Trophoblast cell (in vitro differentiated cells and primary cell): ENCODE data around the gene TOR2A.

ENCODE experiments used
- DNase-seq, 2 donors: peaks; one replicate each; pipeline ENCODE4 v3.0.0-alpha.2; 2016
- H2AFZ ChIP-seq: 2 replicates; pipeline ENCODE4 v1.6.1; 2013; ENCODE audit warnings: low read length, moderate library complexity, mild to moderate bottlenecking; ENCODE audit not compliant: insufficient read depth, poor library complexity
- H2AK5ac ChIP-seq: 2 replicates; pipeline ENCODE4 v1.6.1; 2013; ENCODE audit warnings: mild to moderate bottlenecking, low read length
- H2BK120ac ChIP-seq: 2 replicates; pipeline ENCODE4 v1.6.1; 2013; ENCODE audit warnings: low read length, mild to moderate bottlenecking, moderate library complexity; ENCODE audit not compliant: insufficient read depth, poor library complexity
- H2BK12ac ChIP-seq: 2 replicates; pipeline ENCODE4 v1.6.1; 2013; ENCODE audit warnings: mild to moderate bottlenecking, low read length, moderate library complexity
- H2BK5ac ChIP-seq: 2 replicates; pipeline ENCODE4 v1.6.1; 2013; ENCODE audit warnings: low read length, low read depth, moderate library complexity, mild to moderate bottlenecking; ENCODE audit not compliant: poor library complexity
- H3K14ac ChIP-seq: 2 replicates; pipeline ENCODE4 v1.6.1; 2013; ENCODE audit warnings: mild to moderate bottlenecking, low read length
- H3K18ac ChIP-seq: 2 replicates; pipeline ENCODE4 v1.6.1; 2013; ENCODE audit warnings: mild to moderate bottlenecking, low read length
- H3K23ac ChIP-seq: 2 replicates; pipeline ENCODE4 v1.6.1; 2013; ENCODE audit warnings: low read length
- H3K27ac ChIP-seq: 2 replicates; pipeline ENCODE4 v1.5.1; 2013; ENCODE audit warnings: low read depth, mild to moderate bottlenecking, inconsistent platforms, low read length, moderate library complexity
- H3K27me3 ChIP-seq: 2 replicates; pipeline ENCODE4 v1.6.1; 2013; ENCODE audit warnings: inconsistent platforms, mild to moderate bottlenecking, low read length, moderate library complexity; ENCODE audit not compliant: insufficient read depth
- H3K36me3 ChIP-seq, 2 experiments: 1 replicate in 1 of 2; 2 replicates in 1 of 2; pipeline ENCODE4 v1.6.1; 2013; ENCODE audit warnings: low read length in 2 of 2, mild to moderate bottlenecking in 2 of 2, moderate library complexity in 1 of 2; ENCODE audit not compliant: insufficient read depth in 2 of 2, control insufficient read depth in 1 of 2
- H3K4ac ChIP-seq: 2 replicates; pipeline ENCODE4 v1.6.1; 2013; ENCODE audit warnings: low read depth, mild to moderate bottlenecking, low read length, moderate library complexity
- H3K4me1 ChIP-seq, 2 experiments: 1 replicate in 1 of 2; 2 replicates in 1 of 2; pipeline ENCODE4 v1.6.1; 2013; ENCODE audit warnings: low read length in 2 of 2, mild to moderate bottlenecking in 2 of 2, moderate library complexity in 1 of 2; ENCODE audit not compliant: insufficient read depth in 2 of 2, control insufficient read depth in 1 of 2
- H3K4me2 ChIP-seq: 2 replicates; pipeline ENCODE4 v1.6.1; 2013; ENCODE audit warnings: inconsistent platforms, mild to moderate bottlenecking, low read length, moderate library complexity
- H3K4me3 ChIP-seq: 2 replicates; pipeline ENCODE4 v1.5.1; 2013; ENCODE audit warnings: mild to moderate bottlenecking, low read depth, low read length, inconsistent platforms
- H3K79me1 ChIP-seq: one replicate; pipeline ENCODE4 v1.6.1; 2013; ENCODE audit warnings: low read length
- H3K79me2 ChIP-seq: 2 replicates; pipeline ENCODE4 v1.6.1; 2013; ENCODE audit warnings: low read length, mild to moderate bottlenecking; ENCODE audit not compliant: control insufficient read depth, insufficient read depth, poor library complexity
- H3K9ac ChIP-seq: 2 replicates; pipeline ENCODE4 v1.6.1; 2013; ENCODE audit warnings: mild to moderate bottlenecking, low read length
- H3K9me3 ChIP-seq: 2 replicates; pipeline ENCODE4 v1.6.1; 2013; ENCODE audit warnings: low read depth, mild to moderate bottlenecking, control low read depth, inconsistent platforms, low read length; ENCODE audit not compliant: insufficient read depth
- H4K12ac ChIP-seq: 2 replicates; pipeline ENCODE4 v1.6.1; 2013; ENCODE audit warnings: low read depth, mild to moderate bottlenecking, low read length, moderate library complexity
- H4K8ac ChIP-seq: 2 replicates; pipeline ENCODE4 v1.6.1; 2013; ENCODE audit warnings: low read depth, mild to moderate bottlenecking, low read length, moderate library complexity
- H4K91ac ChIP-seq: one replicate; pipeline ENCODE4 v1.6.1; 2013; ENCODE audit warnings: low read depth, mild to moderate bottlenecking, low read length, moderate library complexity
- WGBS: extraction: QIAGEN DNeasy Blood & Tissue Kit; methylation state at CpG from one replicate; pipeline ENCODE4 v1.1.7; 2013; ENCODE audit warnings: missing lambda C conversion rate; ENCODE audit not compliant: insufficient read length, insufficient coverage; ENCODE audit errors: extremely low coverage; 5-methylcytosine and 5-hydroxymethylcytosine counted together

The TOR2A gene

DNA sequence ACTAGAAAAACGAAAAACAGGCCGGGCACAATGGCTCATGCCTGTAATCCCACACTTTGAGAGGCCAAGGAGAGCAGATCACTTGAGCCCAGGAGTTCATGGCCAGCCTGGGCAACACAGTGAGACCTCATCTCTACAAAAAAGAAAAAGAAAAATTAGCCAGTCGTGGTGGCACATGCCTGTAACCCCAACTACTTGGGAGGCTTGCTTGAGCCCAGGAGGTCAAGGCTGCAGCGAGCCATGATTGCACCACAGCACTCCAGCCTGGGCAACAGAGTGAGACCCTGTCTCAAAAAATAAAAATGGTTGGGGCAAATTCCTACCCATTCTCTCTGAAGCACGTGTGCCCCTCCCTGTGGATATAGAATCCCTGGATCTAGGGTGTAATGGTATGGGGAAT, 36.7 kb downstream of the TOR2A start:
- Histone ChIP-seq H3K79me2 (no peaks in the 10 kb centered on the region), H2BK5ac (no peak overlapping the region), H3K23ac (no peak overlapping the region), H3K4me1 (peaks cover 0 to 3% of the 10 kb centered on the region in 2 experiments), H3K9ac (no peak overlapping the region), H2AK5ac (no peak overlapping the region), H3K36me3 (no peaks in the 10 kb centered on the region), H3K27me3 (no peaks in the 10 kb centered on the region), H3K4ac (no peak overlapping the region), H3K14ac (no peak overlapping the region), H3K4me2 (no peak overlapping the region), H4K12ac (no peak overlapping the region), H3K4me3 (no peak overlapping the region), H2BK120ac (no peak overlapping the region), H3K9me3 (no peaks in the 10 kb centered on the region), H2AFZ (no peak overlapping the region), H3K27ac (no peak overlapping the region), H3K79me1 (peaks cover 3% of the 10 kb centered on the region), H4K91ac (no peak overlapping the region), H2BK12ac (no peak overlapping the region), H3K18ac (no peak overlapping the region), H4K8ac (no peak overlapping the region)
- no CpG with 5 or more reads among the region's 5 CpGs for WGBS
- no peak for DNase-seq

DNA sequence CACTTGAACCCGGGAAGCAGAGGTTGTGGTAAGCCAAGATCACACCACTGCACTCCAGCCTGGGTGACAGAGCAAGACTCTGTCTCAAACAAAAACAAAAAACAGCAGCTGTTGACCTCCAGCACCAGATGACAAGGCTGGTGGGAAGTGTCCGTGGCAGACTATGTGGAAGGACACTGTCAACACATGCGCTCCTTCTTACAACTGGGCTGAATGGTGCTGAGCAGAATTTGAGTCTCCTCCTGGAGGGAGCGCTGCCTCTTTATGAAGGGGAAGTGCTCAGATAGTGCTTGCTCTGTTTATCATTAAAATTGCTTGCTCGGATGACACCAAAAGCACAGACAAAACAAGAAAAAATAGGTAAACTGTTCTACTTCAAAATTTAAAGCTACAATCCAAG, 37.5 kb downstream of the TOR2A start:
- H3K4me3 ChIP-seq = no peak overlapping the region
- peaks cover 0 to under 1% of the 10 kb centered on the region in 2 experiments for H3K36me3 ChIP-seq
- no peaks in the 10 kb centered on the region for H3K27me3 ChIP-seq
- no peak overlapping the region for H4K8ac ChIP-seq
- no peak overlapping the region for H3K9ac ChIP-seq
- peaks cover 0 to 3% of the 10 kb centered on the region in 2 experiments for H3K4me1 ChIP-seq
- no peak overlapping the region for H3K14ac ChIP-seq
- H3K4ac ChIP-seq = no peak overlapping the region
- no peaks in the 10 kb centered on the region for H3K79me2 ChIP-seq
- H3K79me1 ChIP-seq = peaks cover 3% of the 10 kb centered on the region
- H2AFZ ChIP-seq = no peak overlapping the region
- no peak overlapping the region for H3K27ac ChIP-seq
- H4K12ac ChIP-seq = no peak overlapping the region
- H3K23ac ChIP-seq = no peak overlapping the region
- no peak overlapping the region for H4K91ac ChIP-seq
- DNase-seq = no peak
- H2BK5ac ChIP-seq = no peak overlapping the region
- no peak overlapping the region for H3K18ac ChIP-seq
- H2BK12ac ChIP-seq = no peak overlapping the region
- no CpG with 5 or more reads among the region's 5 CpGs for WGBS
- no peaks in the 10 kb centered on the region for H3K9me3 ChIP-seq
- no peak overlapping the region for H2BK120ac ChIP-seq
- no peak overlapping the region for H3K4me2 ChIP-seq
- H2AK5ac ChIP-seq = no peak overlapping the region

DNA sequence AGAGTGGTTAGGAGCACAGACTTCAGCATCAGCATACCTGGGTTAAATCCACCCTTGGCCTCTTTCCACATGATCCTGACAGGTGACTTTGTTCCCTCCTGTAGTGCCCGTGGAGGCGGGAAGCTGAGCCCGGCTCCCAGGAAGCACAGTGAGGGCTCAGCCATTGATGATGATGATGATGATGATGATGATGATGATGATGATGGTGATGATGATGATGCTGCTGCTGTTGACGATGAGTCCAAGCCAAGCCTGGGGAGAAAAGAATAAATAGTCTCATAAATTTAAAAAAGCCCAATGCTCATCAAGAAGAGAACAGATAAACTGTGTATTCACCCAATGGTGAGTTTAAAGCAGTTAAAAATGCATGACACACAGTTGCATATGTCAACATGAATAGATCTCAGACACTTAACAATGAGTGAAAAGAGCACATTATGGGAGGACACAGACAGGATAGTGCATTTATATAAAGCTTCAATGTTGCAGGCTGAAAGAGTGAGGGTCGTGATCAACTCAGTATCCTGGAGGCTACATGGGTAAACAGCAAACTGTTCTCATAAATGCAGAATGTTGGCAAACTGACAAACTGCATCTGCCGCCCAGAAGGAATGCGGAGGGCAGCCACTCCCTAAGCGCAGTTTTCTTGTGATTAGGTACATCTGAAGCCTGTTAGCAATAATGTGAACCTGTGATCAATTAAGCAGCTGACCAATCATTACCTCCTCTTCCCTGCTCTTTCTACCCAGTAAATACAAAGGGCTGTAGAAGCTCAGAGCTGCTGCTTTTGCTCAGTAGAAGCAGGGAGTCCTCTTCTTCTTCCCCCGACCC, 40.0 kb downstream of the TOR2A start:
- no peak for DNase-seq
- no peak overlapping the region for H3K27ac ChIP-seq
- peaks cover 3% of the 10 kb centered on the region for H3K79me1 ChIP-seq
- H3K36me3 ChIP-seq = peaks cover 3 to 8% of the 10 kb centered on the region in 2 experiments
- no peak overlapping the region for H3K18ac ChIP-seq
- WGBS = no CpG with 5 or more reads among the region's 9 CpGs
- no peak overlapping the region for H4K8ac ChIP-seq
- H3K9ac ChIP-seq = no peak overlapping the region
- no peak overlapping the region for H2BK12ac ChIP-seq
- H3K4me1 ChIP-seq = peaks cover 0 to 3% of the 10 kb centered on the region in 2 experiments
- no peak overlapping the region for H3K4ac ChIP-seq
- no peak overlapping the region for H3K23ac ChIP-seq
- no peaks in the 10 kb centered on the region for H3K9me3 ChIP-seq
- no peak overlapping the region for H2AFZ ChIP-seq
- H2BK120ac ChIP-seq = no peak overlapping the region
- H4K91ac ChIP-seq = no peak overlapping the region
- no peak overlapping the region for H3K4me3 ChIP-seq
- H3K79me2 ChIP-seq = no peaks in the 10 kb centered on the region
- no peak overlapping the region for H2BK5ac ChIP-seq
- H3K4me2 ChIP-seq = no peak overlapping the region
- no peak overlapping the region for H3K14ac ChIP-seq
- H3K27me3 ChIP-seq = no peaks in the 10 kb centered on the region
- no peak overlapping the region for H2AK5ac ChIP-seq
- no peak overlapping the region for H4K12ac ChIP-seq

DNA sequence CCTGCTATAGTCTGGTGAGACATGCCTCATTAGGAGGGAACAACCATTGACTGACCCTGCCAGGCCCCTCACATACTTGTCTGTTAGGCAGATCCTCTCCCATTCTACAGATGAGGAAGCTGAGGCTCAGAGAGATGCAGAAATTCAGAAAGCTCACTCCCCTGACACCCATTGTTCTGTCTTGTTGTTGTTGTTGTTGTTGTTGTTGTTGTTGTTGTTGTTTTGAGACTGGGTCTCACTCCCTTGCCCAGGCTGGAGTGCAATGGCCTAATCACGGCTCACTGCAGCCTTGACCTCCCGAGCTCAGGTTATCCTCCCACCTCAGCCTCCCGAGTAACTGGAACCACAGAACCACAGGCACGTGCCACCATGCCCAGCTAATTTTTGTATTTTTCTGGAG, 41.4 kb downstream of the TOR2A start:
- Histone ChIP-seq H3K14ac (no peak overlapping the region), H3K27me3 (no peaks in the 10 kb centered on the region), H2AFZ (no peak overlapping the region), H2AK5ac (no peak overlapping the region), H4K91ac (no peak overlapping the region), H2BK120ac (no peak overlapping the region), H3K4me2 (no peak overlapping the region), H3K4me1 (no peaks in the 10 kb centered on the region), H2BK12ac (no peak overlapping the region), H3K9ac (no peak overlapping the region), H3K27ac (no peak overlapping the region), H4K12ac (no peak overlapping the region), H3K4ac (no peak overlapping the region), H3K18ac (no peak overlapping the region), H3K9me3 (no peaks in the 10 kb centered on the region), H3K4me3 (no peak overlapping the region), H2BK5ac (no peak overlapping the region), H3K36me3 (peaks cover 11 to 13% of the 10 kb centered on the region in 2 experiments), H4K8ac (no peak overlapping the region), H3K79me1 (no peaks in the 10 kb centered on the region), H3K79me2 (no peaks in the 10 kb centered on the region), H3K23ac (no peak overlapping the region)
- no peak for DNase-seq
- no CpG with 5 or more reads among the region's 4 CpGs for WGBS
